ENCODE results near the gene UCHL5.

- TF ChIP-seq CTCF (conservative IDR thresholded peaks at IDR 0.05; ENCODE audit: low read length), result no peak
- TF ChIP-seq EZH2phosphoT487 (IDR thresholded peaks at IDR 0.05; ENCODE audit: borderline replicate concordance, low read depth, low read length), result no peak
Observed at GRCh38 chr1:193065954-193066353, 6.8 kb upstream of the UCHL5 start.
